Body of pancreas (tissue), 4 donors: ENCODE results near the gene DOCK2. TPM values are rescaled to one million over a fixed set of nuclear protein-coding genes. Genes with fewer than 3 reads are reported as not detected.

ENCODE experiments used
- ATAC-seq: fragments of 150-250 bp; one replicate; pipeline ENCODE4 v1.9.1; 2016
- DNase-seq, 4 donors: peaks; one replicate each; pipeline ENCODE4 v3.0.0-alpha.2; 2019
- H3K27ac ChIP-seq, 4 donors: fragments of 200-600 bp; sonication (generic); 1 replicate in 3 of 4; 2 replicates in 1 of 4; pipeline versions ENCODE4 v1.5.1 to v1.6.1; 2016 to 2019; ENCODE audit warnings: mild to moderate bottlenecking in 1 of 4, mixed read lengths in 1 of 4, moderate library complexity in 1 of 4
- H3K27me3 ChIP-seq, 2 donors: fragments of 200-600 bp; sonication (generic); one replicate each; pipeline ENCODE4 v1.6.0; 2016; ENCODE audit warnings: mild to moderate bottlenecking in 1 of 2
- H3K36me3 ChIP-seq, 2 donors: fragments of 200-600 bp; sonication (generic); replicated peaks in 1 of 2; 2 replicates each; pipeline ENCODE4 v1.5.1; 2016; ENCODE audit warnings: low read depth in 2 of 2; ENCODE audit not compliant: insufficient read depth in 1 of 2
- H3K4me1 ChIP-seq: fragments of 200-600 bp; sonication (generic); one replicate; pipeline ENCODE4 v1.6.0; 2016
- H3K4me3 ChIP-seq, 2 donors: fragments of 200-600 bp; sonication (generic); 1 replicate in 1 of 2; 2 replicates in 1 of 2; pipeline ENCODE4 v1.5.1; 2016 to 2019
- H3K9me3 ChIP-seq, 3 donors: fragments of 200-600 bp; sonication (generic); 1 replicate in 2 of 3; 2 replicates in 1 of 3; pipeline ENCODE4 v1.5.1; 2016
- POLR2A ChIP-seq, 3 donors: fragments of 450-650 bp; IDR thresholded peaks; one replicate each; pipeline ENCODE4 v1.6.1; 2016; ENCODE audit warnings: antibody characterized with exemption in 3 of 3, mild to moderate bottlenecking in 2 of 3
- WGBS, 2 donors: methylation state at CpG; one replicate each; pipeline ENCODE4 v1.1.5; 2017; 5-methylcytosine and 5-hydroxymethylcytosine counted together
- intact Hi-C: fragments of 100-400 bp; cut with DNase I; formaldehyde crosslinking; loops from one replicate; pipeline ENCODE4 v1.15.1; 2023
- total RNA-seq, 2 donors: library from RNA; depleted of rRNA; stranded (reverse); fragments of >200 nt; gene quantifications; one replicate each; pipeline ENCODE4 v1.1.0, GENCODE V29; 2016
- TF ChIP-seq, protein P1 (sequence below), 7 experiments: fragments of 450-650 bp in 4 of 7; fragments of 200-600 bp in 3 of 7; sonication (generic) in 3 of 7; IDR thresholded peaks; one replicate each; pipeline ENCODE4 v1.5.1; 2016 to 2019; ENCODE audit warnings: antibody characterized with exemption in 7 of 7

The DOCK2 gene
- total RNA-seq, 2 donors from 2014 or later = 3.1 to 7.6 TPM

DNA sequence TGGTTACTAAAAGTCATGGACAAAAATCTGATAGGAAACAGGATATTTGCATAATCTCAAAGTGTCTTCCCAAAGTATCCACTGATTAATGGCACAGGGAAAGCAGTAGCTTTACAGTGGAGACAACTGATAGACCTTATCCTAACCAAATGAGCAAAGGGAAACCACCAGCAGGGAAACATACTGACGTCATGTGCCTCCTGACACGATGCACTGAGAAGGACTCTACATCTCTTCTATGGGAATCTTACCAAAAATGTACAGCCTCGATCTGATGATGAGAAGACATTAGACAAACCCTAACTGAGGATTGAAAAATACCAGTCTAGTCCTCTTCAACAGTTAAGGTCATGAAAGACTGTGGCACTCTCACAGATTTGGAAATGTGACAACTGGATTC, 177.0 kb downstream of the DOCK2 start:
- Histone ChIP-seq H3K27me3 (no peaks in the 10 kb centered on the region), H3K27ac (no peak overlapping the region), H3K4me1 (no peaks in the 10 kb centered on the region), H3K9me3 (no peaks in the 10 kb centered on the region), H3K4me3 (no peak overlapping the region), H3K36me3 (no peaks in the 10 kb centered on the region)
- TF ChIP-seq POLR2A (IDR thresholded peaks at IDR 0.05) = no peak
- ATAC-seq (no peak), DNase-seq (no peak)
- intact Hi-C loops = no loop called here
- 73% methylated on average over 3 of the region's 3 CpGs for WGBS, 2 donors

DNA sequence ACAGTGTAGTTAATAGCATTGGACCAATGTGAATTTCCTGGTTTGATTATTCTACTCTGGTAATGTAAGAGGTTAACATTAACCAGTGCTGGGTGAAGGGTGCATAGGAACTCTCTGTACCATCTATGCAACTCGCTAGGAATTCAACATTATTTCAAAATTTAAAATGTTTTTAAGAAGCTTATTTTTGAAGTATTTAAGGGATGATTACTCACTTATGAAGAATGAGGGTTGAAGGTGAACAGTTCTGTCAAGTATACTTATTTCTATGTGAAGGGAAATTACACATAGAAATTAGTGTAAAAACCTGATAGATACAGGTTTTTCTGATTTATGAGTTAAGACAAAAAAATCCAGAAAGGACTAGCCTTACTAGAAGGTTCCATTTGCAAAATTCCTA, 177.4 kb downstream of the DOCK2 start:
- H3K4me3 ChIP-seq = no peak overlapping the region
- H3K27me3 ChIP-seq = no peaks in the 10 kb centered on the region
- no peaks in the 10 kb centered on the region for H3K36me3 ChIP-seq
- no peak overlapping the region for H3K27ac ChIP-seq
- DNase-seq (no peak), ATAC-seq (no peak)
- H3K9me3 ChIP-seq = no peaks in the 10 kb centered on the region
- H3K4me1 ChIP-seq = no peaks in the 10 kb centered on the region
- intact Hi-C loops = no loop called here
- no peak for TF ChIP-seq POLR2A (IDR thresholded peaks at IDR 0.05)
- TF ChIP-seq, protein P1, sequence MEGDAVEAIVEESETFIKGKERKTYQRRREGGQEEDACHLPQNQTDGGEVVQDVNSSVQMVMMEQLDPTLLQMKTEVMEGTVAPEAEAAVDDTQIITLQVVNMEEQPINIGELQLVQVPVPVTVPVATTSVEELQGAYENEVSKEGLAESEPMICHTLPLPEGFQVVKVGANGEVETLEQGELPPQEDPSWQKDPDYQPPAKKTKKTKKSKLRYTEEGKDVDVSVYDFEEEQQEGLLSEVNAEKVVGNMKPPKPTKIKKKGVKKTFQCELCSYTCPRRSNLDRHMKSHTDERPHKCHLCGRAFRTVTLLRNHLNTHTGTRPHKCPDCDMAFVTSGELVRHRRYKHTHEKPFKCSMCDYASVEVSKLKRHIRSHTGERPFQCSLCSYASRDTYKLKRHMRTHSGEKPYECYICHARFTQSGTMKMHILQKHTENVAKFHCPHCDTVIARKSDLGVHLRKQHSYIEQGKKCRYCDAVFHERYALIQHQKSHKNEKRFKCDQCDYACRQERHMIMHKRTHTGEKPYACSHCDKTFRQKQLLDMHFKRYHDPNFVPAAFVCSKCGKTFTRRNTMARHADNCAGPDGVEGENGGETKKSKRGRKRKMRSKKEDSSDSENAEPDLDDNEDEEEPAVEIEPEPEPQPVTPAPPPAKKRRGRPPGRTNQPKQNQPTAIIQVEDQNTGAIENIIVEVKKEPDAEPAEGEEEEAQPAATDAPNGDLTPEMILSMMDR (IDR thresholded peaks at IDR 0.05) = no peak
- WGBS, 2 donors = 73 to 78% methylated on average over 1 of the region's 1 CpG

DNA sequence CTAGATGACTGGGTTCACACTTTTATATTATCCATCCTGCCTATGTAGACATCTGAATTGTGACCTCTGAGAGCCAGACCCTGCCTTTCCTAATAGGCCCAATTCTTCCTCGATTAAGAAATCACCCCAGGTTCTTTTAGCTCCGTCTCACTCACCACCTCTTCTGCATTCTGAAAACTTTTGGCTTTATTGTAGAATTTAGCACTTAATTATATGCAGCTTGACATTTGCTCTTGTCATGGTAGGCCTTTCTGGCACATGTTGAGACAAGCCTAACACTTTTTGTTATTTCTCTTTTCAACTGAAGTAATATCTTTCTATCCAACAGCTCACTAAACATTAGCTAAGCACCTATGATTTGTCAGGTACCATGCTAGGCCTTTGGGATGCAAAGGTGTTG, 180.0 kb downstream of the DOCK2 start:
- Histone ChIP-seq H3K9me3 (no peaks in the 10 kb centered on the region), H3K27ac (peak overlapping the region in 1 of 4 donors; percentile 15), H3K36me3 (no peaks in the 10 kb centered on the region), H3K27me3 (no peaks in the 10 kb centered on the region), H3K4me3 (no peak overlapping the region), H3K4me1 (no peaks in the 10 kb centered on the region)
- ATAC-seq = no peak
- intact Hi-C loops = no loop called here
- no peak for DNase-seq
- no peak for TF ChIP-seq POLR2A (IDR thresholded peaks at IDR 0.05)
- TF ChIP-seq, protein P1 (IDR thresholded peaks at IDR 0.05) = no peak
- 68 to 77% methylated on average over 2 of the region's 2 CpGs for WGBS, 2 donors

DNA sequence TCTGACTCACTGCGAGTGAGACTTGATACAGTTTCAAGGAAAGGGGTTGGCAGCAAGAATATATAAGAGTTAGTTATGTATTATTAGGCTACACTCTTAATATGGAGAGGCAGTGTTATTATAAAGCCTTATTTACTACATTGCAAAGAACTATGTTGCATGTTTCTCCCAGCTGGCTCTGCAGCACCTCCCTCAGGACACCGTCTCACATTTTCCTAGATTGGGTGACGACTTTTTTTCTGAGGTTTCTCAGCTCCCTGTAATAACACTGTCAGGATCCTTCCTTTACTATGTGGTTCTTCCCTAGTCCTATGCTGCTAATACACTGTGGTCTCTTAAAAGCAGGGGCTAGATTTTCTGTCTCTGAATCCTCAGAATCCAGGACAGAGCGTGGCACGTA, 189.5 kb downstream of the DOCK2 start:
- intact Hi-C loops = no loop called here
- no peak for ATAC-seq
- H3K9me3 ChIP-seq = no peaks in the 10 kb centered on the region
- no peak for TF ChIP-seq POLR2A (IDR thresholded peaks at IDR 0.05)
- DNase-seq = no peak
- 55 to 61% methylated on average over 5 of the region's 5 CpGs for WGBS, 2 donors
- H3K27ac ChIP-seq = no peak overlapping the region
- no peaks in the 10 kb centered on the region for H3K4me1 ChIP-seq
- H3K27me3 ChIP-seq = no peaks in the 10 kb centered on the region
- no peak overlapping the region for H3K4me3 ChIP-seq
- H3K36me3 ChIP-seq = no peaks in the 10 kb centered on the region

DNA sequence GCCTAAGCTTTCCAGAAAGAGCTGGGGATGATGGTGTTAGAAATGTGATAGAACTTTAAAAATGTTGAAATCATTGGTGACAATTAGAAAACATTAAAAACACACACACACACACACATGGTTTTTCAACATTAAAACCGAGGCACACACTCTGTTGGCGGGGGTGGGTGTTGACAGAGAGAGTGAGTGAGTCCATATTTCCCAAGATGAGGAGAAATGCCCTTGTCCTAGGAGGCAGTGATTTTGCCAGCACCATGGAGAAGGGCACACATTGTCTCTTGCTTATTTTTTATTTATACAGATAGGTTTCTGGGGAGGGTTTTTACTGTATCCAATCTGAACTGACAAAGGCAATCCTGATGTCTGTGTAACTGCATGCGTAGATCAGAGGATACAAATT, 190.7 kb downstream of the DOCK2 start:
- H3K27ac ChIP-seq = no peak overlapping the region
- TF ChIP-seq POLR2A (IDR thresholded peaks at IDR 0.05) = no peak
- TF ChIP-seq, protein P1 (IDR thresholded peaks at IDR 0.05) = no peak
- no peaks in the 10 kb centered on the region for H3K4me1 ChIP-seq
- ATAC-seq = no peak
- 52 to 65% methylated on average over 3 of the region's 3 CpGs for WGBS, 2 donors
- no peaks in the 10 kb centered on the region for H3K36me3 ChIP-seq
- no peak for DNase-seq
- intact Hi-C loops = no loop called here
- H3K27me3 ChIP-seq = no peaks in the 10 kb centered on the region
- H3K4me3 ChIP-seq = no peak overlapping the region
- H3K9me3 ChIP-seq = no peaks in the 10 kb centered on the region

DNA sequence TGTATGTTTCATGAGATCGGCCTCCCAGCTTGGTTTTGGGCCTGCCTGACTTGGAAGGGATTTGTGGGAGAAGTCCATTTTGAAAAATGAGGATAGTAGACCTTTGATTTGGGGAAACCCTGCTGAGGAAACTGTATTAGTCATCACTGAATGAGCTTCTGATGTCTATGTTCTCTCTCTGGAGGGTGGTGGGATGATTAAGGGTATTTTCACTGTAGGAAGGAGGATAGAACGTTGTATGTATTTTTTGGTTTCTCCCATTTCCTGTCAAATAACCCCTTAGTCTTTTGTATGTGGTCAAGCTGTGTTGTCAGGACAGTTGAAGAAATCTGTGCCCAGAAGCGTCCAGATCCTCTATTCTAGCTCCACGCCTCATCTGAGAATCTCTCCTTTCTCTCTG, 191.3 kb downstream of the DOCK2 start:
- intact Hi-C loops = no loop called here
- H3K36me3 ChIP-seq = no peaks in the 10 kb centered on the region
- ATAC-seq (no peak), DNase-seq (no peak)
- no peak for TF ChIP-seq POLR2A (IDR thresholded peaks at IDR 0.05)
- H3K27ac ChIP-seq = no peak overlapping the region
- H3K9me3 ChIP-seq = no peaks in the 10 kb centered on the region
- H3K4me1 ChIP-seq = no peaks in the 10 kb centered on the region
- no peaks in the 10 kb centered on the region for H3K27me3 ChIP-seq
- WGBS, 2 donors = 59 to 76% methylated on average over 4 of the region's 4 CpGs
- H3K4me3 ChIP-seq = no peak overlapping the region
